Activated CD8-positive, alpha-beta memory T cell treated with anti-CD3 and anti-CD28 coated beads for 1 hour (primary cell): ENCODE data around the gene SIPA1L3.

ENCODE experiments used
- DNase-seq, 2 donors: peaks; one replicate each; pipeline ENCODE4 v3.0.0-alpha.2; 2020; ENCODE audit warnings: low read depth in 1 of 2; ENCODE audit errors: extremely low read depth in 1 of 2

SIPA1L3 gene

DNA sequence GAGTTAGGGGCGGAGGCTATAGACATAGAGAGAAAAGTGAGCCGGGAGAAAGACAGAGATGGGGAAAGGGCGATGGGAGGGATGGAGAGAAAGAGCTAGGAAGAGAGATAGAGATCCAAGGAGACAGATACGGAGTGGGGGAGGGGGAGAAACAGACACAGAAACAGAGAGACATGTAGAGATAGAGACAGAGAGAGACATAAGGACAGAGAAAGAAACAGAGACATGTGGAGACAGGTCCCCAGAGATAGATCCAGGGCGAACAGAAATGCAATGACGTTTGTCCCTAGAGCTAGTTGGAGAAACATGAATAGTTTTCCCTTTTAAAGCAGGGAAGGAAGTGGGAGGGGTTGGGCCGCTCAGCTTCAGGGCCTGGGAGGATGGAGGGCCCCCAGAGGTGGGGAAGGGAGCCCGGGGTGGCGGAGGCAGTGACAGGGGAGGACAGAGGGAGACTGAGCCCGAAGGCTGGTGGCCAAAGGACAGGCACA lies 344.6 kb downstream of the SIPA1L3 start:
- no peak for DNase-seq

DNA sequence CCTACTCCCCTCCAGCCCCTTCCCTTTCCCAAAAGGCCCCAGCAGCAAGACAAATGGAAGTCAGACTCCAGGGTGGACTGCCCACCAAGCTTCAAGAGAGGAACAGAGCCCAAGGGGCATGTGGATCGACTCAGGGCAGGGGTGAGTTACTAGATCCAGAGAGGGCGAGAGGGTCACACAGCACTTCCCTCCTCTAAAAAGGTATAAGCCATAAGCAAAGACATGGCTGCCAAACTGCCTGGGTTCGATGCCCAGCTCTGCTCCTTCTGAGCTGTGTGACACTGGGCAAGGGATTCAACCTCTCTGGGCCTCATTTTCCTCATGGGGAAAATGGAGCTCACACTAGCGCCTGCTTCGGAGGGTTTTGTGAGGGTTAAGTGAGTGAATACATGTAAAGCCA lies 345.4 kb downstream of the SIPA1L3 start:
- DNase-seq: no peak

DNA sequence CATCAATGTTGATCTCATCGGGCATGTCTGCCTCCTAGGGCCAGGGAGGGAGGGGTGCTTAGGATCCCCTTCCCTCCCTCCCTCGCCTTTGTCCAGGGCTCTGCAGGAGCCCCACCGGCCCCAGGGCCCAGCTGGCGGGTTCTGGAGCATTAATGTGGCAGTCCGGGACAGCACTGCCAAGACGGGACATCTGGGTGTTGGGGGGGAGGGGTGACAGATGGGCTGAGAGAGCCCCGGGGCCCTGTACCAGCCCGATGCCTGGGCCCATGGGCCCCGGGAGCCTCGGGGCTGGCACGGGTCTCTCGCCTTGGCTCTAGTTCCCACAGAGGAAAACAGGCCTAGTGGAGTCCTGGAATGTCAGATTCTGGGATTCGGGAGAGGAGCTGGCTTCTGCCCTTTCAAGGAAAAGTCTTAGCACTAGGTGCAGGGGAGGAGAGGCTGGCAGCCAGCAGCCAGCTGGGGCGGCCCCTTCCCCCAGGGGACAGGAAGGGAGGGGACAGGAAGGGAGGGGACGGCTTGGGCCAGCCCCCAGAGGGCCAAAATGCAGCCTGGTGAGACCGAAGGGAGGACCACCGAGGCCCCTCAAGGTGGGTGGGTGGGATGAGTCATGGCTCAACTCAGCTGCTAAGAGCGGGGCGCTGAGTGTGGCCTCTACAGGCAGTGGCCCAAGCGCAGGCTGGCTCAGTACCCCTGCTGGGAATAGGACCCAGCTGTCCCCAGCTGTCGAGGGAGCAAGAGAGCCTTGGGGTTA lies 346.1 kb downstream of the SIPA1L3 start:
- DNase-seq: no peak

DNA sequence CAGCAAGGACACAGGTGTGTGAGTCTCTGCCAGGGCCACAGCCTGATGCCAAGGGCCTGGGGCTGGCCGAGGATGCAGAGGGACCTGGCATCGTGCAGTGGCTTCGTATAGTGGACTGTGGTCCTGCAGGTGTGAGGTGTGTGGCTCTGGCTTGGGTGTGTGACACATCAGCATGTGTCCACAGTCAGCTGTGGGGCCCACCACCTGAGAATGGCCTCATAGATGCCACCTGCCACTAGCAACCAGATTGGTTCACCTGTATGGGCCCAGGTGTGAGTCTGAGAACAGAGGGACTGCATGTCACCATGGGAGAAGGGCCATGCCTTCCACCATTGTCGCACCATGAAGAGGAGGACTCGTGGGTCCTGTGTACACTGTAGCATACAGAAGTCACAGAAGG lies 346.8 kb downstream of the SIPA1L3 start:
- no peak for DNase-seq

DNA sequence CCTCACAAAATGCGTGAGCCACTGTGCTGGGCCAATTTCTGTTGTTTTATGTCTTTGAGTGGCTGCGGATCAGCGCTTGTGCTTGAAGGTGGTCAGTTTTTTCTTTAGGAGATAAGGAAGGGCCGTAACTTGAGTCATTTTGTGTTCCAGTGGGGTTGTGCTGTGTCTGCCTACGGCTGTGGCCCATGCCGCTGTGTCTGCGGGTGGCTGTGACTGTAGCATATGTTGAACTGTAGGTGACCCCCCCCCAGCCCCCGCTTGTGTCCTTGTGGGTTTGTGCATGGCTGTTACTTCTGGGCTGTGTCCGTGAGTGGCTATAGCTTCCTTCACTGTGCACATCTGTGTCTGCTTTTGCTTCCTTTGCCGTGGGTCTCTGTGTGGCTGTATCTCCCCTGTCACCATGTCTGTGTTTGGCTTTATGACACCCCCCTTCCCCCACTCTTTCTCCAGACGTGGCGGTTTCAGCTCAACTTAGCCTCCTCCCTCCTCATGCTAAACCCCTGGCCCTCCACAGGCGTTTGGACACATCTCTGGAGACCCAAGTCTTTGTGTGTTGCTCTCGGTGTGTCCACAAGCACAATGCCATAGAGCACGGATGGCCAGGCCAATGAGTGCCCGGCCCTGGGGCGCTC lies 348.5 kb downstream of the SIPA1L3 start:
- DNase-seq: no peak
